ENCODE measurements around the gene CGGBP1.

DNA sequence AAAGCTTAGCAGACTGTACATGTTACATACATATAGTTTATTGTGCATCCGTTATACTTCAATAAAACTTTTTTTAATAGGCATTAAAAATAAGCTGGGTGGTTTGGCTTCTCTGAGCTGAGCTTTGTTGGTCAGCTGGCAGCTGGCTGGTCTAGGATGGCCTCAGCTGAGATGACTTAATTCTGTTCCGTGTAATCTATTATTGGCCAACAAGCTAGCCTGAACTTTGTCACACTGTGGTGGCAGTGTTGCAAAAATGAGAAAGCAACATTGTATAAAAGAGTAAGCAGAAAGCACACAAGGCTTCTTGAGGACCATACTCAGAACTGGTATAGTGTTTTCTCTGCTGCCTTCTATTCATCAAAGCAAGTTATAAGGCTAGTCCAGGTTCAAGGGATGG, 45.2 kb downstream of the CGGBP1 start:
- TF ChIP-seq, protein P1, sequence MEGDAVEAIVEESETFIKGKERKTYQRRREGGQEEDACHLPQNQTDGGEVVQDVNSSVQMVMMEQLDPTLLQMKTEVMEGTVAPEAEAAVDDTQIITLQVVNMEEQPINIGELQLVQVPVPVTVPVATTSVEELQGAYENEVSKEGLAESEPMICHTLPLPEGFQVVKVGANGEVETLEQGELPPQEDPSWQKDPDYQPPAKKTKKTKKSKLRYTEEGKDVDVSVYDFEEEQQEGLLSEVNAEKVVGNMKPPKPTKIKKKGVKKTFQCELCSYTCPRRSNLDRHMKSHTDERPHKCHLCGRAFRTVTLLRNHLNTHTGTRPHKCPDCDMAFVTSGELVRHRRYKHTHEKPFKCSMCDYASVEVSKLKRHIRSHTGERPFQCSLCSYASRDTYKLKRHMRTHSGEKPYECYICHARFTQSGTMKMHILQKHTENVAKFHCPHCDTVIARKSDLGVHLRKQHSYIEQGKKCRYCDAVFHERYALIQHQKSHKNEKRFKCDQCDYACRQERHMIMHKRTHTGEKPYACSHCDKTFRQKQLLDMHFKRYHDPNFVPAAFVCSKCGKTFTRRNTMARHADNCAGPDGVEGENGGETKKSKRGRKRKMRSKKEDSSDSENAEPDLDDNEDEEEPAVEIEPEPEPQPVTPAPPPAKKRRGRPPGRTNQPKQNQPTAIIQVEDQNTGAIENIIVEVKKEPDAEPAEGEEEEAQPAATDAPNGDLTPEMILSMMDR (IDR thresholded peaks at IDR 0.05; ENCODE audit: extremely low read depth in 1 of 2, insufficient read depth in 1 of 2, low read depth in 1 of 2, low read length in 2 of 2) = no peak
- TF ChIP-seq JUN (IDR thresholded peaks at IDR 0.05; ENCODE audit: borderline replicate concordance, insufficient read depth, insufficient read length, low read depth) = no peak
- no peak for TF ChIP-seq EZH2 (IDR thresholded peaks at IDR 0.05; ENCODE audit: borderline replicate concordance, low read depth, low read length, severe bottlenecking)
- TF ChIP-seq MAX (IDR thresholded peaks at IDR 0.05; ENCODE audit: insufficient read depth, insufficient read length) = no peak
- TF ChIP-seq POLR2AphosphoS5 (IDR thresholded peaks at IDR 0.05; ENCODE audit: insufficient read depth, low read depth, low read length) = no peak
- no peak for TF ChIP-seq POLR2A (IDR thresholded peaks at IDR 0.05; ENCODE audit: low read depth, low read length)
- TF ChIP-seq MYC (IDR thresholded peaks at IDR 0.05; ENCODE audit: low read depth, low read length) = no peak
- no peak for TF ChIP-seq FOS (IDR thresholded peaks at IDR 0.05; ENCODE audit: borderline replicate concordance, insufficient read depth, low read length)
- TF ChIP-seq GATA2 (IDR thresholded peaks at IDR 0.05; ENCODE audit: insufficient read depth, insufficient read length, low read depth, low read length) = no peak

Data from endothelial cell of umbilical vein (primary cell).